Lower leg skin (tissue), 4 donors: ENCODE measurements around the gene KIFAP3. TPM values are rescaled to one million over a fixed set of nuclear protein-coding genes. Genes with fewer than 3 reads are reported as not detected.

Source experiments
- DNase-seq, 2 donors: peaks; one replicate each; pipeline ENCODE4 v3.0.0-alpha.2; 2019; ENCODE audit warnings: low spot score in 2 of 2
- H3K4me3 ChIP-seq: fragments of 200-600 bp; sonication (generic); 2 replicates; pipeline ENCODE4 v1.5.1; 2017; ENCODE audit warnings: mild to moderate bottlenecking, low read depth; ENCODE audit not compliant: poor library complexity, severe bottlenecking
- POLR2A ChIP-seq, 2 donors: fragments of 450-650 bp; IDR thresholded peaks; one replicate each; pipeline ENCODE4 v1.6.1; 2016 to 2017; ENCODE audit warnings: antibody characterized with exemption in 2 of 2, mild to moderate bottlenecking in 1 of 2, moderate library complexity in 1 of 2
- WGBS, 2 donors: methylation state at CpG; one replicate each; pipeline ENCODE4 v1.1.5; 2018; 5-methylcytosine and 5-hydroxymethylcytosine counted together
- intact Hi-C: fragments of 100-400 bp; cut with DNase I; formaldehyde crosslinking; loops from one replicate; pipeline ENCODE4 v1.15.0; 2023; ENCODE audit warnings: low total_unique reads
- total RNA-seq, 4 donors: library from RNA; depleted of rRNA; stranded (reverse); fragments of >200 nt; gene quantifications; one replicate each; pipeline ENCODE4 v1.1.0, GENCODE V29; 2016
- TF ChIP-seq, protein P1 (sequence below), 3 donors: fragments of 450-650 bp; IDR thresholded peaks; one replicate each; pipeline ENCODE4 v1.5.1; 2016; ENCODE audit warnings: antibody characterized with exemption in 3 of 3, mild to moderate bottlenecking in 3 of 3, moderate library complexity in 2 of 3

Gene KIFAP3
- total RNA-seq, 4 donors from 2014 or later: 17.6 to 24.2 (median 21.9) TPM

DNA sequence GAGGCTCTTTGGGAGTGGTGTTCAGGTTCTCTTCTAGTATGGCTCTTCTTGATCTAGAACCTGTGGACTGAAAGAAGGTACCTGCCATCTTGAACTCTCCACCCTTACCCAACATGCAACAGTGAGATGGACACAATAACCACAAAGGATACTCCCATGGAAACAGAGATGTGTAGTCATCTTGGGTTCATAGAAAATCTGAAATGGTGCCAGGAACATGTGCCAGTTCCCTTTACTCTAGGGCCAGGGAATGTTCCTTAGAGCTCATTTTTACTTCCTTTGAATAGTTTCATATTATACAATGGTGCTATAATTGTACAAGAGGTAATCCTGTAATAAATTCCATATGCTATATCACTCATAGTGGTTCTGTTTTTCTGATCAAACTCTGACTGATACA, 167.6 kb downstream of the KIFAP3 start:
- no peak for DNase-seq
- intact Hi-C loops: no loop called here
- no peak overlapping the region for H3K4me3 ChIP-seq
- TF ChIP-seq, protein P1, sequence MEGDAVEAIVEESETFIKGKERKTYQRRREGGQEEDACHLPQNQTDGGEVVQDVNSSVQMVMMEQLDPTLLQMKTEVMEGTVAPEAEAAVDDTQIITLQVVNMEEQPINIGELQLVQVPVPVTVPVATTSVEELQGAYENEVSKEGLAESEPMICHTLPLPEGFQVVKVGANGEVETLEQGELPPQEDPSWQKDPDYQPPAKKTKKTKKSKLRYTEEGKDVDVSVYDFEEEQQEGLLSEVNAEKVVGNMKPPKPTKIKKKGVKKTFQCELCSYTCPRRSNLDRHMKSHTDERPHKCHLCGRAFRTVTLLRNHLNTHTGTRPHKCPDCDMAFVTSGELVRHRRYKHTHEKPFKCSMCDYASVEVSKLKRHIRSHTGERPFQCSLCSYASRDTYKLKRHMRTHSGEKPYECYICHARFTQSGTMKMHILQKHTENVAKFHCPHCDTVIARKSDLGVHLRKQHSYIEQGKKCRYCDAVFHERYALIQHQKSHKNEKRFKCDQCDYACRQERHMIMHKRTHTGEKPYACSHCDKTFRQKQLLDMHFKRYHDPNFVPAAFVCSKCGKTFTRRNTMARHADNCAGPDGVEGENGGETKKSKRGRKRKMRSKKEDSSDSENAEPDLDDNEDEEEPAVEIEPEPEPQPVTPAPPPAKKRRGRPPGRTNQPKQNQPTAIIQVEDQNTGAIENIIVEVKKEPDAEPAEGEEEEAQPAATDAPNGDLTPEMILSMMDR (IDR thresholded peaks at IDR 0.05): no peak

DNA sequence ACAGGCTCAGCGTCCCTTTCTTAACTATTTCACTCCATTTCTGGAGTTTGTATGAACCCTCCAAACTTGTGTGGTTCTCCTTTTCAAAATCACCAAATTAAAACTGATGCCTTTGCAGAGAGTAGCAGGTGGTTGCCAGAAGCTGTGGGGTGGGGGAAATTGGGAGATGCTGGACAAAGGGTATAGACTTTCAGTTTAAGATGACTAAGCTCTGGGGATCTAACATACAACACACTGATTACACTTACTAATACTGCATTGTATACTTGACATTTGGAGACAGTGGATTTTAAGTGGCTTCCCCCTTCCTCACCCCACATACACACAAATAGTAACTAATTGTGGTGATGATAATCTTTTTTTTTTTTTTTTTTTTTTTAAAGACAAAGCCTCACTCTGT, 169.7 kb downstream of the KIFAP3 start:
- no peak for TF ChIP-seq POLR2A (IDR thresholded peaks at IDR 0.05)
- TF ChIP-seq, protein P1 (IDR thresholded peaks at IDR 0.05): no peak
- no peak overlapping the region for H3K4me3 ChIP-seq
- WGBS, 2 donors: 83 to 92% methylated on average over 1 of the region's 1 CpG

DNA sequence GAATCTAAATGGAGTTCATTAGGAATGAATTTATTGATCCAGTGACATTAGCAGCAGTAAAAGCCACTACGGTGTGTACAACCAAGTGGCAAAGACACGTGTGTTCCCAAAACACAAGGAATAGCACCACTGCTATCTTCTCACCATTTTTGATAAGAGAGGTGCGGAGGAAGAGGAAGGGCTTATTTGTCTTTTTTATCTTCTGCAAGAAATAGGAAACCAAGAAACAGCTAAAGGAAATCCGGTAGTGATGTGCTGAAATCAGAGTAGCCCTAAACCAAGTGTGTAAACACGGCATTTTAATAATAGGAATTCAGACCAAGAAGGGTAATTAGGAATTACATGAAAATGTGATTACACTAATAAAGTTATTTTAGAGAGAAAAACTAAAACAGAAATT, 171.7 kb downstream of the KIFAP3 start:
- no peak overlapping the region for H3K4me3 ChIP-seq
- WGBS, 2 donors: 75 to 76% methylated on average over 5 of the region's 5 CpGs
- intact Hi-C loops: no loop called here
- no peak for TF ChIP-seq POLR2A (IDR thresholded peaks at IDR 0.05)
- TF ChIP-seq, protein P1 (IDR thresholded peaks at IDR 0.05): no peak
- no peak for DNase-seq

More for the DNA sequence above, 169.7 kb downstream of the KIFAP3 start:
- intact Hi-C loops: no loop called here
- no peak for DNase-seq

DNA sequence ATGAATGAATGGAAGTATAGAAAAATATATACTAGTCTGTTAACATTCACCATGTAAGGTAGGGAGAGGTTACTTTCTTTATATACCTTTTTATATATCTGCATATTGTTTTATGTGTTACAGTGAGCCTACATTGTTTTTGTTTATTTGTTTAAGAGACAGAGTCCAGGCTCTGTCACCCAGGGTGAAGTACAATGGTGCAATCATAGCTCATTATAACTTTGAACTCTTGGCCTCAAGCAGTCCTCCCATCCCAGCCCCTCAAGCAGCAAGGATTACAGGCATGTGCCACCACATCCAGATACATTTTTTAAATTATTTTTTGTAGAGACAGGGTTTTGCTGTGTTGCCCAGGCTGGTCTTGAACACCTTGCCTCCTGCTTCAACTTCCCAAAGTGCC, 173.4 kb downstream of the KIFAP3 start:
- DNase-seq: no peak
- intact Hi-C loops: no loop called here
- no peak for TF ChIP-seq POLR2A (IDR thresholded peaks at IDR 0.05)
- TF ChIP-seq, protein P1 (IDR thresholded peaks at IDR 0.05): no peak
- H3K4me3 ChIP-seq: no peak overlapping the region

DNA sequence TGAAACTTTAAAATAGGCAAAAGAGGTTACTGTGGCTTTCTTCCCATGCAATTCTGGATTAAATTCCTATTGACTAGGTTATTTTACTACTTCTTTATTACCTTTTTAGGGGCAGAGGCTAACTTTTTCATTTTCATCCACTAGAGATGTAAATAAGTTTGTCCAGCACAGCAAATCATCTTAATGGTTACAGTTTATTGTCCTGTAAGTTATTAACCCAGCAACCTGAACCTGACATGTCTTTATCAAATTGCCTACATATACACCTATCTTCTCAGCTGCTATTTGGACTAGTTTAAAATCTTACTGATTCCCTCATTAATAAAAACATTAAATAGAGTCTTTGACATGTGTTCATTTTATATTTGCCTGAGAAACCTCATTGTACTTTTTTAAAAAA, 173.9 kb downstream of the KIFAP3 start:
- intact Hi-C loops: no loop called here
- no peak overlapping the region for H3K4me3 ChIP-seq
- no peak for DNase-seq
- no peak for TF ChIP-seq POLR2A (IDR thresholded peaks at IDR 0.05)
- TF ChIP-seq, protein P1 (IDR thresholded peaks at IDR 0.05): no peak

DNA sequence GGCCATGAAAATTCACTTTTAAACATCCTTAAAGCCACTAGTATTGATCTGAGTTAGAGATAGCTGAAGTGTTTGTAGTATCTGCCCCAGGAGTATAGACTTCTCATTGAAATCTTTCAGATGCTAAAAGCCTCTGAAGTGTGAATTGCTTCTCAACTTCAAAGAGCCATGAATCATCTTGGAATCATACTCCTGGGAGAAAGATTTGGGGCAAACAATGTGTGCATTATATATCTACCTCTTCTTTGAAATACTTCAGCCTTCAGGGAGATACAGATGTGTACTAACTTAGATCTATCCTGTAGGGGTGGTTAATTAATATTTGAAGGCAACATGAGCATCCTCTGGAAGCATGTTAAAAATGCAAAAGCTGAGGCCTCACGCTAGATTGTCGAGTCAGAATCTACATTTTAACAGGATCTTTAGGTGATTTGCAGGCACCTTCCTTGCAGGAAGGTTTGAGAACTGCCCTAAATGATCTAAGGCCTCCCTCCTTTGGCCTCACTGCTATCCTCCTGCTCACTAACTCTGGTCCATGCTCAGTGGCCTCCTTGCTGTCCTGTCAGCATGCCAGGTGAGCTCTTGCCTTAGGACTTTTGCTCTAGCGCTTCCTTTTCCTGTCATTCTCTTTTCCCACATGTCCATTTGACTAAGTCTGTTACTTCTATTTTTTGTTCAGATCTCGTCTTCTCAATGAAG, 174.8 kb downstream of the KIFAP3 start:
- 54 to 58% methylated on average over 4 of the region's 4 CpGs for WGBS, 2 donors
- no peak for DNase-seq
- intact Hi-C loops: no loop called here
- TF ChIP-seq, protein P1 (IDR thresholded peaks at IDR 0.05): no peak
- TF ChIP-seq POLR2A (IDR thresholded peaks at IDR 0.05): no peak
- no peak overlapping the region for H3K4me3 ChIP-seq
